Measurements from ENCODE around the gene PCDH8. TPM values are rescaled to one million over a fixed set of nuclear protein-coding genes. Genes with fewer than 3 reads are reported as not detected.

Gene PCDH8
- total RNA-seq, 1 experiment from 2014 or later = not detected

- Mint-ChIP-seq H3K27me3 (ENCODE audit: unreplicated experiment) (peaks cover 64% of the 10 kb centered on the region), H3K4me1 (ENCODE audit: low read depth, unreplicated experiment) (peaks cover 21% of the 10 kb centered on the region), H3K9me3 (ENCODE audit: low read depth, unreplicated experiment) (peaks cover 2% of the 10 kb centered on the region), H3K4me3 (ENCODE audit: low read depth, unreplicated experiment) (peak overlapping the region; percentile 78), H3K36me3 (ENCODE audit: insufficient read depth, unreplicated experiment) (peaks cover 10% of the 10 kb centered on the region), H3K27ac (ENCODE audit: unreplicated experiment) (no peak overlapping the region)
- intact Hi-C loops (cut with micrococcal nuclease; ENCODE audit: unreplicated experiment) = loop anchor here (5.0 kb wide), 1 partner anchor 117 kb away; no protein-coding TSS in a partner anchor
- DNase-seq = no peak
- no peak for TF ChIP-seq CTCF (IDR thresholded peaks at IDR 0.05; ENCODE audit: unreplicated experiment)
- BruUV-seq (replicated peaks) = no TSS peak
- CTCF ChIA-PET = no interaction called here
Measured at GRCh38 chr13:52850072-52850395, 1.6 kb upstream of the PCDH8 start.

GRCh38 chr13:52849291-52850071, 1.0 kb upstream of the PCDH8 start:
- intact Hi-C loops (cut with micrococcal nuclease; ENCODE audit: unreplicated experiment) = loop anchor here (5.0 kb wide), 1 partner anchor 118 kb away; no protein-coding TSS in a partner anchor
- peak overlapping the region; percentile 78 for H3K4me3 Mint-ChIP-seq (ENCODE audit: low read depth, unreplicated experiment)
- H3K27me3 Mint-ChIP-seq (ENCODE audit: unreplicated experiment) = peaks cover 64% of the 10 kb centered on the region
- H3K9me3 Mint-ChIP-seq (ENCODE audit: low read depth, unreplicated experiment) = peaks cover 3% of the 10 kb centered on the region
- DNase-seq = no peak
- CTCF ChIA-PET = no interaction called here
- H3K27ac Mint-ChIP-seq (ENCODE audit: unreplicated experiment) = no peak overlapping the region
- peaks cover 21% of the 10 kb centered on the region for H3K4me1 Mint-ChIP-seq (ENCODE audit: low read depth, unreplicated experiment)
- H3K36me3 Mint-ChIP-seq (ENCODE audit: insufficient read depth, unreplicated experiment) = peaks cover 10% of the 10 kb centered on the region
- no peak for TF ChIP-seq CTCF (IDR thresholded peaks at IDR 0.05; ENCODE audit: unreplicated experiment)
- no TSS peak for BruUV-seq (replicated peaks)

- intact Hi-C loops (cut with micrococcal nuclease; ENCODE audit: unreplicated experiment) = no loop called here
- no peak for DNase-seq
- no TSS peak for BruUV-seq (replicated peaks)
- Mint-ChIP-seq H3K4me3 (ENCODE audit: low read depth, unreplicated experiment) (no peak overlapping the region), H3K4me1 (ENCODE audit: low read depth, unreplicated experiment) (peaks cover 21% of the 10 kb centered on the region), H3K36me3 (ENCODE audit: insufficient read depth, unreplicated experiment) (peaks cover 10% of the 10 kb centered on the region), H3K27ac (ENCODE audit: unreplicated experiment) (no peak overlapping the region), H3K9me3 (ENCODE audit: low read depth, unreplicated experiment) (peaks cover 3% of the 10 kb centered on the region), H3K27me3 (ENCODE audit: unreplicated experiment) (peaks cover 51% of the 10 kb centered on the region)
- CTCF ChIA-PET = no interaction called here
- TF ChIP-seq CTCF (IDR thresholded peaks at IDR 0.05; ENCODE audit: unreplicated experiment) = no peak
Measured at GRCh38 chr13:52847682-52848432, 583 bp downstream of the PCDH8 start.

GRCh38 chr13:52847322-52847681, 1.1 kb downstream of the PCDH8 start:
- H3K4me1 Mint-ChIP-seq (ENCODE audit: low read depth, unreplicated experiment) = peaks cover 21% of the 10 kb centered on the region
- no peak overlapping the region for H3K27ac Mint-ChIP-seq (ENCODE audit: unreplicated experiment)
- no TSS peak for BruUV-seq (replicated peaks)
- peaks cover 10% of the 10 kb centered on the region for H3K36me3 Mint-ChIP-seq (ENCODE audit: insufficient read depth, unreplicated experiment)
- peaks cover 46% of the 10 kb centered on the region for H3K27me3 Mint-ChIP-seq (ENCODE audit: unreplicated experiment)
- H3K4me3 Mint-ChIP-seq (ENCODE audit: low read depth, unreplicated experiment) = no peak overlapping the region
- peaks cover 3% of the 10 kb centered on the region for H3K9me3 Mint-ChIP-seq (ENCODE audit: low read depth, unreplicated experiment)
- DNase-seq = no peak
- intact Hi-C loops (cut with micrococcal nuclease; ENCODE audit: unreplicated experiment) = no loop called here
- TF ChIP-seq CTCF (IDR thresholded peaks at IDR 0.05; ENCODE audit: unreplicated experiment) = no peak
- CTCF ChIA-PET = no interaction called here

All from Calu3 (cell line).